H7 (cell line): Measurements from ENCODE around the gene FAM111B. TPM values are rescaled to one million over a fixed set of nuclear protein-coding genes. Genes with fewer than 3 reads are reported as not detected.

Experiments
- DNase-seq: peaks from one replicate; pipeline ENCODE4 v3.0.0; 2012
- H3K27me3 ChIP-seq: 2 replicates; pipeline ENCODE4 v1.6.0; 2011; ENCODE audit warnings: mild to moderate bottlenecking, low read length; ENCODE audit not compliant: control insufficient read depth, insufficient read depth
- H3K36me3 ChIP-seq: replicated peaks from 2 replicates; pipeline ENCODE4 v1.5.1; 2011; ENCODE audit warnings: low read length; ENCODE audit not compliant: control insufficient read depth, insufficient read depth
- H3K4me3 ChIP-seq: 2 replicates; pipeline ENCODE4 v1.5.1; 2011; ENCODE audit warnings: low read depth, mild to moderate bottlenecking, control low read depth, low read length, moderate library complexity; ENCODE audit not compliant: insufficient read depth
- total RNA-seq: library from RNA; depleted of rRNA; stranded (reverse); fragments of >200 nt; shearing (Covaris generic); gene quantifications from 2 replicates; pipeline ENCODE4 v1.2.3, GENCODE V29; 2014; rRNA removed

Gene FAM111B
- total RNA-seq, 1 experiment from 2014 or later = 10.8 TPM

- Histone ChIP-seq H3K27me3 (no peaks in the 10 kb centered on the region; the same call in 1 of the 2 replicates), H3K4me3 (no peak overlapping the region), H3K36me3 (no peaks in the 10 kb centered on the region)
- peak; percentile 72 for DNase-seq
These were observed 51.4 kb downstream of the FAM111B start for GRCh38 chr11:59158206-59159068.

GRCh38 chr11:59164028-59164427 lies 57.0 kb downstream of the FAM111B start:
- no peak overlapping the region for H3K4me3 ChIP-seq
- H3K36me3 ChIP-seq = no peaks in the 10 kb centered on the region
- DNase-seq = no peak
- no peaks in the 10 kb centered on the region; the same call in 1 of the 2 replicates for H3K27me3 ChIP-seq

GRCh38 chr11:59171508-59172322 lies 64.7 kb downstream of the FAM111B start, which contains the start of gene DTX4:
Gene DTX4 (plus strand): TSS chr11:59172132. CDS start chr11:59172596, 464 bp downstream.
- Histone ChIP-seq H3K27me3 (peaks cover 5% of the 10 kb centered on the region), H3K4me3 (peak within 1 kb of the TSS; percentile 74)
- peak; percentile 92 for DNase-seq

GRCh38 chr11:59172345-59173079 lies 65.5 kb downstream of the FAM111B start:
- H3K27me3 ChIP-seq = peaks cover 5% of the 10 kb centered on the region
- no peaks in the 10 kb centered on the region for H3K36me3 ChIP-seq
- peak overlapping the region; percentile 74 for H3K4me3 ChIP-seq
- DNase-seq = peak; percentile 70

More at GRCh38 chr11:59171508-59172322, 64.7 kb downstream of the FAM111B start, which contains the start of gene DTX4:
- H3K36me3 ChIP-seq = no peaks in the 10 kb centered on the region

- peak; percentile 73 for DNase-seq
- Histone ChIP-seq H3K27me3 (peaks cover 5% of the 10 kb centered on the region), H3K36me3 (no peaks in the 10 kb centered on the region), H3K4me3 (peak overlapping the region; percentile 74)
These were observed 66.3 kb downstream of the FAM111B start for GRCh38 chr11:59173080-59173963.

GRCh38 chr11:59173964-59174663 lies 67.1 kb downstream of the FAM111B start:
- Histone ChIP-seq H3K4me3 (peak overlapping the region; percentile 74), H3K36me3 (no peaks in the 10 kb centered on the region), H3K27me3 (peaks cover 5% of the 10 kb centered on the region)
- peak; percentile 82 for DNase-seq

- H3K4me3 ChIP-seq = no peak overlapping the region
- DNase-seq = no peak
These were observed 67.6 kb downstream of the FAM111B start for GRCh38 chr11:59174664-59175033.

GRCh38 chr11:59175091-59175501 lies 68.1 kb downstream of the FAM111B start:
- Histone ChIP-seq H3K27me3 (peaks cover 5% of the 10 kb centered on the region), H3K4me3 (no peak overlapping the region), H3K36me3 (no peaks in the 10 kb centered on the region)
- DNase-seq = no peak

More at GRCh38 chr11:59174664-59175033, 67.6 kb downstream of the FAM111B start:
- Histone ChIP-seq H3K36me3 (no peaks in the 10 kb centered on the region), H3K27me3 (peaks cover 5% of the 10 kb centered on the region)

- DNase-seq = no peak
These were observed 69.3 kb downstream of the FAM111B start for GRCh38 chr11:59176330-59176729.

More at GRCh38 chr11:59176330-59176729, 69.3 kb downstream of the FAM111B start:
- H3K4me3 ChIP-seq = no peak overlapping the region
- H3K27me3 ChIP-seq = peaks cover 5% of the 10 kb centered on the region
- H3K36me3 ChIP-seq = no peaks in the 10 kb centered on the region

Other genes starting within 250 kb of the FAM111B start
- 3.8 and 9.7 TPM in 2 replicates for gene GLYATL1, start 167.7 kb upstream of the FAM111B start, total RNA-seq
- gene GLYATL1B, start 20.9 kb upstream of the FAM111B start, total RNA-seq = not detected in 2 replicates
- 9.2 and 11.0 TPM in 2 replicates for gene FAM111A, start 35.6 kb downstream of the FAM111B start, total RNA-seq
- gene DTX4, start 64.9 kb downstream of the FAM111B start, total RNA-seq = 4.9 and 7.6 TPM in 2 replicates
- not detected in 2 replicates for gene MPEG1, start 105.7 kb downstream of the FAM111B start, total RNA-seq